Measurements from ENCODE around the gene ABCC2. TPM values are rescaled to one million over a fixed set of nuclear protein-coding genes. Genes with fewer than 3 reads are reported as not detected.

Gene ABCC2
- total and polyA plus RNA-seq, 2 donors from 2014 or later = 2.3 to 15.4 TPM

- no peaks in the 10 kb centered on the region for H3K27me3 ChIP-seq (ENCODE audit: control insufficient read depth, insufficient read depth, low read length)
- FAIRE-seq (no peak), DNase-seq (no peak)
- H3K4me1 ChIP-seq (ENCODE audit: control insufficient read depth in 2 of 3, insufficient read depth in 2 of 3, low read depth in 1 of 3, low read length in 3 of 3) = no peaks in the 10 kb centered on the region
- H3K4me3 ChIP-seq (ENCODE audit: low read length in 3 of 3) = no peak overlapping the region
- H3K9me3 ChIP-seq (ENCODE audit: control insufficient read depth in 2 of 3, insufficient read depth in 1 of 3, low read length in 3 of 3) = no peaks in the 10 kb centered on the region
- intact Hi-C loops (cut with DNase I) = no loop called here
- no peak for TF ChIP-seq CTCF (IDR thresholded peaks at IDR 0.05; ENCODE audit: borderline replicate concordance, extremely low read depth, insufficient read depth)
- no peak overlapping the region for H3K27ac ChIP-seq (ENCODE audit: low read depth in 2 of 2, low read length in 2 of 2)
- peaks cover 0 to 31% (median 9%) of the 10 kb centered on the region in 3 donors for H3K36me3 ChIP-seq (ENCODE audit: control insufficient read depth in 2 of 3, insufficient read depth in 3 of 3, low read length in 3 of 3)
- H3K9ac ChIP-seq (ENCODE audit: low read length in 3 of 3) = no peak overlapping the region
These were observed 31.7 kb downstream of the ABCC2 start for GRCh38 chr10:99814143-99814542.

- FAIRE-seq (no peak), DNase-seq (no peak)
- Histone ChIP-seq H3K9ac (ENCODE audit: low read length in 3 of 3) (no peak overlapping the region), H3K27me3 (ENCODE audit: control insufficient read depth, insufficient read depth, low read length) (no peaks in the 10 kb centered on the region), H3K36me3 (ENCODE audit: control insufficient read depth in 2 of 3, insufficient read depth in 3 of 3, low read length in 3 of 3) (peaks cover 0 to 25% (median 14%) of the 10 kb centered on the region in 3 donors), H3K4me1 (ENCODE audit: control insufficient read depth in 2 of 3, insufficient read depth in 2 of 3, low read depth in 1 of 3, low read length in 3 of 3) (no peaks in the 10 kb centered on the region), H3K9me3 (ENCODE audit: control insufficient read depth in 2 of 3, insufficient read depth in 1 of 3, low read length in 3 of 3) (no peaks in the 10 kb centered on the region), H3K4me3 (ENCODE audit: low read length in 3 of 3) (no peak overlapping the region), H3K27ac (ENCODE audit: low read depth in 2 of 2, low read length in 2 of 2) (no peak overlapping the region)
- no peak for TF ChIP-seq CTCF (IDR thresholded peaks at IDR 0.05; ENCODE audit: borderline replicate concordance, extremely low read depth, insufficient read depth)
- intact Hi-C loops (cut with DNase I) = no loop called here
These were observed 33.2 kb downstream of the ABCC2 start for GRCh38 chr10:99815621-99816020.

GRCh38 chr10:99827936-99828335 is 45.5 kb downstream of the ABCC2 start:
- Histone ChIP-seq H3K36me3 (ENCODE audit: control insufficient read depth in 2 of 3, insufficient read depth in 3 of 3, low read length in 3 of 3) (peaks cover 0 to 18% (median 13%) of the 10 kb centered on the region in 3 donors), H3K9ac (ENCODE audit: low read length in 3 of 3) (no peak overlapping the region), H3K9me3 (ENCODE audit: control insufficient read depth in 2 of 3, insufficient read depth in 1 of 3, low read length in 3 of 3) (no peaks in the 10 kb centered on the region), H3K27me3 (ENCODE audit: control insufficient read depth, insufficient read depth, low read length) (no peaks in the 10 kb centered on the region), H3K27ac (ENCODE audit: low read depth in 2 of 2, low read length in 2 of 2) (no peak overlapping the region), H3K4me1 (ENCODE audit: control insufficient read depth in 2 of 3, insufficient read depth in 2 of 3, low read depth in 1 of 3, low read length in 3 of 3) (no peaks in the 10 kb centered on the region), H3K4me3 (ENCODE audit: low read length in 3 of 3) (no peak overlapping the region)
- no peak for TF ChIP-seq CTCF (IDR thresholded peaks at IDR 0.05; ENCODE audit: borderline replicate concordance, extremely low read depth, insufficient read depth)
- no peak for FAIRE-seq
- no peak for DNase-seq
- intact Hi-C loops (cut with DNase I) = no loop called here

GRCh38 chr10:99828464-99828863 is 46.0 kb downstream of the ABCC2 start:
- DNase-seq = no peak
- H3K9ac ChIP-seq (ENCODE audit: low read length in 3 of 3) = no peak overlapping the region
- no peak overlapping the region for H3K4me3 ChIP-seq (ENCODE audit: low read length in 3 of 3)
- H3K27me3 ChIP-seq (ENCODE audit: control insufficient read depth, insufficient read depth, low read length) = no peaks in the 10 kb centered on the region
- H3K27ac ChIP-seq (ENCODE audit: low read depth in 2 of 2, low read length in 2 of 2) = no peak overlapping the region
- no peaks in the 10 kb centered on the region for H3K9me3 ChIP-seq (ENCODE audit: control insufficient read depth in 2 of 3, insufficient read depth in 1 of 3, low read length in 3 of 3)
- peaks cover 0 to 20% (median 13%) of the 10 kb centered on the region in 3 donors for H3K36me3 ChIP-seq (ENCODE audit: control insufficient read depth in 2 of 3, insufficient read depth in 3 of 3, low read length in 3 of 3)
- no peak for FAIRE-seq
- intact Hi-C loops (cut with DNase I) = no loop called here
- no peaks in the 10 kb centered on the region for H3K4me1 ChIP-seq (ENCODE audit: control insufficient read depth in 2 of 3, insufficient read depth in 2 of 3, low read depth in 1 of 3, low read length in 3 of 3)
- TF ChIP-seq CTCF (IDR thresholded peaks at IDR 0.05; ENCODE audit: borderline replicate concordance, extremely low read depth, insufficient read depth) = no peak

Data from kidney (tissue), 14 donors.